Uterus (tissue), 2 donors: Measurements from ENCODE around the gene ITGA2.

Experiments used
- POLR2A ChIP-seq, 2 donors: fragments of 450-650 bp; IDR thresholded peaks; one replicate each; pipeline ENCODE4 v1.6.1; 2016; ENCODE audit warnings: antibody characterized with exemption in 2 of 2, mild to moderate bottlenecking in 1 of 2, moderate library complexity in 1 of 2
- TF ChIP-seq, protein P1 (sequence below), 4 experiments: fragments of 200-600 bp in 2 of 4; fragments of 450-650 bp in 2 of 4; sonication (generic) in 2 of 4; IDR thresholded peaks; one replicate each; pipeline ENCODE4 v1.5.1; 2016 to 2019; ENCODE audit warnings: antibody characterized with exemption in 4 of 4, mild to moderate bottlenecking in 2 of 4, moderate library complexity in 1 of 4

DNA sequence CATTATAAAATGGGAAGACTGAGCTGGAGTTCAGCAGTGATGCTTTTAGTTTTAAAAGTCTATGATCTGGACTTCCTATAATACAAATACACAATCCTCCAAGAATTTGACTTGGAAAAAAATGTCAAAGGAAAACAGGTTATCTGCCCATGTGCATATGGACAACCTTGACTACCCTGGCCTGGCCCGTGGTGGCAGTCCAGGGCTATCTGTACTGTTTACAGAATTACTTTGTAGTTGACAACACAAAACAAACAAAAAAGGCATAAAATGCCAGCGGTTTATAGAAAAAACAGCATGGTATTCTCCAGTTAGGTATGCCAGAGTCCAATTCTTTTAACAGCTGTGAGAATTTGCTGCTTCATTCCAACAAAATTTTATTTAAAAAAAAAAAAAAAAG, 103.1 kb downstream of the ITGA2 start:
- TF ChIP-seq, protein P1, sequence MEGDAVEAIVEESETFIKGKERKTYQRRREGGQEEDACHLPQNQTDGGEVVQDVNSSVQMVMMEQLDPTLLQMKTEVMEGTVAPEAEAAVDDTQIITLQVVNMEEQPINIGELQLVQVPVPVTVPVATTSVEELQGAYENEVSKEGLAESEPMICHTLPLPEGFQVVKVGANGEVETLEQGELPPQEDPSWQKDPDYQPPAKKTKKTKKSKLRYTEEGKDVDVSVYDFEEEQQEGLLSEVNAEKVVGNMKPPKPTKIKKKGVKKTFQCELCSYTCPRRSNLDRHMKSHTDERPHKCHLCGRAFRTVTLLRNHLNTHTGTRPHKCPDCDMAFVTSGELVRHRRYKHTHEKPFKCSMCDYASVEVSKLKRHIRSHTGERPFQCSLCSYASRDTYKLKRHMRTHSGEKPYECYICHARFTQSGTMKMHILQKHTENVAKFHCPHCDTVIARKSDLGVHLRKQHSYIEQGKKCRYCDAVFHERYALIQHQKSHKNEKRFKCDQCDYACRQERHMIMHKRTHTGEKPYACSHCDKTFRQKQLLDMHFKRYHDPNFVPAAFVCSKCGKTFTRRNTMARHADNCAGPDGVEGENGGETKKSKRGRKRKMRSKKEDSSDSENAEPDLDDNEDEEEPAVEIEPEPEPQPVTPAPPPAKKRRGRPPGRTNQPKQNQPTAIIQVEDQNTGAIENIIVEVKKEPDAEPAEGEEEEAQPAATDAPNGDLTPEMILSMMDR (IDR thresholded peaks at IDR 0.05) = no peak
- no peak for TF ChIP-seq POLR2A (IDR thresholded peaks at IDR 0.05)
